ENCODE data around the gene CCDC61. TPM values are rescaled to one million over a fixed set of nuclear protein-coding genes. Genes with fewer than 3 reads are reported as not detected.

CCDC61 gene
- total RNA-seq, 2 experiments from 2014 or later = 14.2 to 20.1 TPM

DNA sequence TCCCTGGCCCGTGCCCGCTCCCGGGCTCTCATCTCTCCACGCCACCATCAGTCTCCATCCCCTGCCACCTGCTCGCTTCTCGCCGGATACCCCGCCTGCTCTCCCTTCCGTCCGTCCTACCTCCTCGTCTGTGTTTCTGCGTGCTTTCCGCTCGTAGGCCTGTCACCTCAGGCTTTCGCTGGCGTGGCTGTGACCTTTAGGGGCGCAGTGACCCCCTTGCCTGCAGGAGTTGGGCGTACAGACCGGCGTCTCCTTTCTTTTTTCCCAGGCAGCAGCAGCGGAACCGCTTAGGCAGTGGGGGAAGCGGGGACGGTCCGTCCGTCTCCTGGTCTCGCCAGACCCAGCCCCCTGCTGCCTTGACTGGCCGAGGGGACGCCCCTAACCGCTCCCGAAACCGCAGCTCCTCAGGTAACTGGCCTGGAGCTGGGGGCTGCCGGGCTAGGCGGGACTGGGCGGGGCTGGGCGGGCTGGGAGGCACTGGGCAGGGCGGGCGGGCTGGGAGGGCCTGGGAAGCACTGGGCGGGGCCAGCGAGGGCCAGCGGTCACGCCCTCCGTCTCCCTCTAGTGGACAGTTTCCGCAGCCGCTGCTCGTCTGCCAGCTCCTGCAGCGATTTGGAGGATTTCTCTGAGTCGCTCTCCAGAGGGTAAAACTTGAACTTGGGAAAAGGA lies 21.3 kb downstream of the CCDC61 start:
- POLR2A ChIA-PET = no interaction called here
- TF ChIP-seq EZH2phosphoT487 (IDR thresholded peaks at IDR 0.05; ENCODE audit: borderline replicate concordance, low read depth, low read length) = no peak
- TF ChIP-seq, protein P1, sequence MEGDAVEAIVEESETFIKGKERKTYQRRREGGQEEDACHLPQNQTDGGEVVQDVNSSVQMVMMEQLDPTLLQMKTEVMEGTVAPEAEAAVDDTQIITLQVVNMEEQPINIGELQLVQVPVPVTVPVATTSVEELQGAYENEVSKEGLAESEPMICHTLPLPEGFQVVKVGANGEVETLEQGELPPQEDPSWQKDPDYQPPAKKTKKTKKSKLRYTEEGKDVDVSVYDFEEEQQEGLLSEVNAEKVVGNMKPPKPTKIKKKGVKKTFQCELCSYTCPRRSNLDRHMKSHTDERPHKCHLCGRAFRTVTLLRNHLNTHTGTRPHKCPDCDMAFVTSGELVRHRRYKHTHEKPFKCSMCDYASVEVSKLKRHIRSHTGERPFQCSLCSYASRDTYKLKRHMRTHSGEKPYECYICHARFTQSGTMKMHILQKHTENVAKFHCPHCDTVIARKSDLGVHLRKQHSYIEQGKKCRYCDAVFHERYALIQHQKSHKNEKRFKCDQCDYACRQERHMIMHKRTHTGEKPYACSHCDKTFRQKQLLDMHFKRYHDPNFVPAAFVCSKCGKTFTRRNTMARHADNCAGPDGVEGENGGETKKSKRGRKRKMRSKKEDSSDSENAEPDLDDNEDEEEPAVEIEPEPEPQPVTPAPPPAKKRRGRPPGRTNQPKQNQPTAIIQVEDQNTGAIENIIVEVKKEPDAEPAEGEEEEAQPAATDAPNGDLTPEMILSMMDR (conservative IDR thresholded peaks at IDR 0.05; ENCODE audit: low read length) = peak; percentile 68
- Histone ChIP-seq H3K9me3 (ENCODE audit: low read length) (no peaks in the 10 kb centered on the region), H3K4me1 (ENCODE audit: insufficient read depth, low read length, poor library complexity, severe bottlenecking) (no peaks in the 10 kb centered on the region), H3K79me2 (ENCODE audit: insufficient read depth, low read depth, low read length) (no peaks in the 10 kb centered on the region), H3K4me3 (ENCODE audit: low read depth, low read length, poor library complexity, severe bottlenecking) (no peak overlapping the region), H3K9me2 (ENCODE audit: insufficient read depth, low read length) (no peaks in the 10 kb centered on the region), H3K27ac (ENCODE audit: low read depth, low read length, poor library complexity, severe bottlenecking) (no peak overlapping the region), H3K36me3 (ENCODE audit: insufficient read depth, low read length) (peaks cover 2% of the 10 kb centered on the region; the same call in 1 of the 2 replicates), H2AFZ (ENCODE audit: low read length) (no peak overlapping the region), H3K4me2 (ENCODE audit: low read length) (peak overlapping the region; percentile 40; the same call in 1 of the 2 replicates), H4K20me1 (ENCODE audit: insufficient read depth, low read length) (no peaks in the 10 kb centered on the region)
- BruUV-seq (replicated peaks) = no TSS peak
- peak; percentile 59 for DNase-seq (ENCODE audit: low spot score)
- intact Hi-C loops (cut with micrococcal nuclease; ENCODE audit: unreplicated experiment) = no loop called here
- CTCF ChIA-PET (ENCODE audit: unreplicated experiment) = no interaction called here

DNA sequence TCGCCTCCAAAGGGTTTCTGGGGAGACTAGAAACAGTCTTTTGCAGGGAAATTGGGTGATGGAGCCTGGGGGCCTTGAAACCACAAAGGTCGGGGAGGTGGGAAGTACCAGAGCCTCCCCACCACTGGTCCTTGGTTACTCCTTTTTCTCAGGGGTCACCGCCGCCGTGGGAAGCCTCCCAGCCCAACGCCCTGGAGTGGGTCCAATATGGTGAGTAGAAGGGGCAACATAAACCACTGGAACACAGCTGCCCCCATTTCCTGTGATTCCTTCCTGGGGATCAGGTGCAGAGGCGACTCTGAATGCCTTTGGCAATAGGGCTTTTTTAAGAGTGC lies 21.8 kb downstream of the CCDC61 start:
- TF ChIP-seq, protein P1 (conservative IDR thresholded peaks at IDR 0.05; ENCODE audit: low read length) = peak; percentile 33; the same call in 1 of the 2 replicates
- TF ChIP-seq EZH2phosphoT487 (IDR thresholded peaks at IDR 0.05; ENCODE audit: borderline replicate concordance, low read depth, low read length) = no peak
- intact Hi-C loops (cut with micrococcal nuclease; ENCODE audit: unreplicated experiment) = no loop called here
- CTCF ChIA-PET (ENCODE audit: unreplicated experiment) = no interaction called here
- Histone ChIP-seq H3K79me2 (ENCODE audit: insufficient read depth, low read depth, low read length) (no peaks in the 10 kb centered on the region), H3K27ac (ENCODE audit: low read depth, low read length, poor library complexity, severe bottlenecking) (no peak overlapping the region), H3K4me1 (ENCODE audit: insufficient read depth, low read length, poor library complexity, severe bottlenecking) (no peaks in the 10 kb centered on the region), H3K9me3 (ENCODE audit: low read length) (no peaks in the 10 kb centered on the region), H3K4me3 (ENCODE audit: low read depth, low read length, poor library complexity, severe bottlenecking) (no peak overlapping the region), H4K20me1 (ENCODE audit: insufficient read depth, low read length) (no peaks in the 10 kb centered on the region), H2AFZ (ENCODE audit: low read length) (no peak overlapping the region), H3K36me3 (ENCODE audit: insufficient read depth, low read length) (peaks cover 2% of the 10 kb centered on the region; the same call in 1 of the 2 replicates), H3K4me2 (ENCODE audit: low read length) (no peak overlapping the region), H3K9me2 (ENCODE audit: insufficient read depth, low read length) (no peaks in the 10 kb centered on the region)
- no TSS peak for BruUV-seq (replicated peaks)
- POLR2A ChIA-PET = no interaction called here
- no peak for DNase-seq (ENCODE audit: low spot score)

DNA sequence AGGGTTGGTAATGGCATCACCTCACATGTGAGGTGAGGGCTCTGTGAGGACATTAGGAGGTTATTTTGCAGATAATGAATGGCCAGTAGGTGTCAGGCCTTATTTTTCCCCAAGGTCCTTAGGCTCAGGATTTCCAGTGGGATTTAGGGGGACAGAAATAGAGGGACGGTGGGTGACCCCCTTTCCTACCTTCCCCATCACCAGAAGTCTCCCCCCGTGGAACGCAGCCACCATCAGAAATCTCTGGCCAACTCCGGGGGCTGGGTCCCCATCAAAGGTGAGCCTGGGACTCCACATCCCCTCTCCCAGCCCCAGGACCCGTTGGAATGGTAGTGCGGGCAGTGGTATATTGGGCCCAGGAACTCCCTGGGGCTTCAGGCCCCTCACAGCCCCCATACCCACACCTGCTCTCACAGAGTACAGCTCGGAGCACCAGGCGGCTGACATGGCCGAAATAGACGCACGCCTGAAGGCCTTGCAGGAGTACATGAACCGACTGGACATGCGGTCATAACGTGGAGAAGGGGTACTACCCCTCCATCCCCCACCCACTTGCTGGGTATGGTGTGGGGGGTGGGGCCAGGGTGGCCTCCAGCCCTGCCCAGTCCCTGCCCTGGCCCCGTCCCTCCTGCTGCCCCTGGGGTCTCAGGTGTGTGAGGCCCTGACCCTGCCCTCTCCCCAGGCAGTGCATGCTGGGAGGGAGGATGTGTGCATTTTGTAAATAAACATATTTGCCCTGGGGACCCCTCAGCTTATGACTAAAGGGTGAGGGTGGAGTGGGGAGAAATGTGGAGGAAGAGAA lies 22.8 kb downstream of the CCDC61 start:
- no peaks in the 10 kb centered on the region for H3K9me2 ChIP-seq (ENCODE audit: insufficient read depth, low read length)
- peaks cover 2% of the 10 kb centered on the region; the same call in 1 of the 2 replicates for H3K36me3 ChIP-seq (ENCODE audit: insufficient read depth, low read length)
- H3K9me3 ChIP-seq (ENCODE audit: low read length) = no peaks in the 10 kb centered on the region
- no peaks in the 10 kb centered on the region for H3K4me1 ChIP-seq (ENCODE audit: insufficient read depth, low read length, poor library complexity, severe bottlenecking)
- no peak overlapping the region for H3K27ac ChIP-seq (ENCODE audit: low read depth, low read length, poor library complexity, severe bottlenecking)
- no TSS peak for BruUV-seq (replicated peaks)
- ChIA-PET POLR2A (interaction anchor here (0.6 kb wide), 1 partner anchor 85 kb away, joined by 5 read pairs; no protein-coding TSS in a partner anchor), CTCF (ENCODE audit: unreplicated experiment) (no interaction called here)
- intact Hi-C loops (cut with micrococcal nuclease; ENCODE audit: unreplicated experiment) = no loop called here
- no peak overlapping the region for H3K4me3 ChIP-seq (ENCODE audit: low read depth, low read length, poor library complexity, severe bottlenecking)
- H3K79me2 ChIP-seq (ENCODE audit: insufficient read depth, low read depth, low read length) = no peaks in the 10 kb centered on the region
- no peaks in the 10 kb centered on the region for H4K20me1 ChIP-seq (ENCODE audit: insufficient read depth, low read length)
- TF ChIP-seq, protein P1 (conservative IDR thresholded peaks at IDR 0.05; ENCODE audit: low read length) = no peak
- no peak overlapping the region for H3K4me2 ChIP-seq (ENCODE audit: low read length)
- no peak for DNase-seq (ENCODE audit: low spot score)
- no peak overlapping the region for H2AFZ ChIP-seq (ENCODE audit: low read length)

Measured in OCI-LY7 (cell line).